Measurements from ENCODE around the gene SLC13A2.
"Not testable (repeated sequence)": the region's sequence is repeated elsewhere in the genome, so short reads cannot be mapped to it uniquely, and the experiment has no call there.

Gene SLC13A2, protein sequence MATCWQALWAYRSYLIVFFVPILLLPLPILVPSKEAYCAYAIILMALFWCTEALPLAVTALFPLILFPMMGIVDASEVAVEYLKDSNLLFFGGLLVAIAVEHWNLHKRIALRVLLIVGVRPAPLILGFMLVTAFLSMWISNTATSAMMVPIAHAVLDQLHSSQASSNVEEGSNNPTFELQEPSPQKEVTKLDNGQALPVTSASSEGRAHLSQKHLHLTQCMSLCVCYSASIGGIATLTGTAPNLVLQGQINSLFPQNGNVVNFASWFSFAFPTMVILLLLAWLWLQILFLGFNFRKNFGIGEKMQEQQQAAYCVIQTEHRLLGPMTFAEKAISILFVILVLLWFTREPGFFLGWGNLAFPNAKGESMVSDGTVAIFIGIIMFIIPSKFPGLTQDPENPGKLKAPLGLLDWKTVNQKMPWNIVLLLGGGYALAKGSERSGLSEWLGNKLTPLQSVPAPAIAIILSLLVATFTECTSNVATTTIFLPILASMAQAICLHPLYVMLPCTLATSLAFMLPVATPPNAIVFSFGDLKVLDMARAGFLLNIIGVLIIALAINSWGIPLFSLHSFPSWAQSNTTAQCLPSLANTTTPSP

DNA sequence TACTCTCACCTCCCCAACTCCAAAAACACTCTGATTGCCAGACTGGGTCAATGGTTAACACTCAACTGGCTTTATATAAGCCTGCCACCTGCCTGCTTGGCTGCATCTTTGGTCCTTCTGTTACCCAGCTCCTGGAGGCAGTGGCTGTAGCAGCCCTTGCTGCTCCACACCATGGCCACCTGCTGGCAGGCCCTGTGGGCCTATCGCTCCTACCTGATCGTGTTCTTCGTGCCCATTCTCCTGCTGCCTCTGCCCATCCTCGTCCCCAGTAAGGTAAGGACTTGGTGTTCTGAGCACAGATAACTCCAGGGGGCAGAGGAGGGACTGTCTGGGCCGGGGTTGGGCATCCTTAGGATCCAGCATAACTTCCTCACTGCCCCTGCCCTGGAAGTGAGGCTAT, at the start of gene SLC13A2:
TSS of gene SLC13A2 (plus strand) at position 103 of the 400 bp plus-strand sequence. CDS start at position 172, 69 bp downstream.
- DNase-seq (ENCODE audit: low spot score): no peak

DNA sequence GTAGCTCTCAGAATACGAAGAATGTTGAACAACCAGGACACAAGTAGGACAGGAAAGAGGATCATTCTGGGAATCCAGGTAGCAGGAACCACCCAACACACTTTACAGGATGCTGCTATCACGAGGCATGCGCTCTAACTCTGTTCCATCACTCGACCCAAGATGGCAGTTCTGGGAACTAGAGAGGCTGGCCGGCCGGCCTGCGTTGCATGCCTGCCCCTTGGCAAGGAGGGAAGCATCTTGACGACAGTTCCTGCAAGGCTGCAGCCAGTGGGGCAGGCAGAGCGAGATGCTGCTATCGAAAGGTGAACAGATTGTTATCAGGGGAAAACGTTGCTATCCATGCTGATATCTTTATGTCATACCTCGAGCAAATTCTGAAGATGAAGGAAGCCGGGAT, 48.2 kb upstream of the SLC13A2 start:
- DNase-seq (ENCODE audit: low spot score): no peak

DNA sequence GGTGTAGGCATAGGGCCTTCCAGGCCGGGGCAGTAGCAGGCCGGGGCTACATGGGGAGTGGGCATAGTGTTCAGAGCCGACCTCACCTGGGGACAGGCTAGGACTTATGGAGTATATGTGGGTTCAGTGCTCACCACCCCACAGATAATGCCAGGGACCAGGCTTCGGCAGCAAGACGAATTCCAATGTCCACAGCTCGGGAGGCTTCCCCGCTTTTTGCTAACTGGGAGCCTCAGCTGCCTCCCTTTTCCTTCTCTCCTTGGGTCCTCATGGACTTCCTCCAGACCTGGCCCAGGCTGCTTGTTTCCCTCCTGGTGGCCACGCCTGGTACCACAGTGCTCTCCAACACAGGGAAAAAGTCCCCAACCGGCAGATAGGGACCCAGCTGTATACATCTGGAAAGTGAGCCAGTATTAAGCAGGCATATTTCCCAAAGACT, 47.3 kb upstream of the SLC13A2 start:
- DNase-seq (ENCODE audit: low spot score): no peak

DNA sequence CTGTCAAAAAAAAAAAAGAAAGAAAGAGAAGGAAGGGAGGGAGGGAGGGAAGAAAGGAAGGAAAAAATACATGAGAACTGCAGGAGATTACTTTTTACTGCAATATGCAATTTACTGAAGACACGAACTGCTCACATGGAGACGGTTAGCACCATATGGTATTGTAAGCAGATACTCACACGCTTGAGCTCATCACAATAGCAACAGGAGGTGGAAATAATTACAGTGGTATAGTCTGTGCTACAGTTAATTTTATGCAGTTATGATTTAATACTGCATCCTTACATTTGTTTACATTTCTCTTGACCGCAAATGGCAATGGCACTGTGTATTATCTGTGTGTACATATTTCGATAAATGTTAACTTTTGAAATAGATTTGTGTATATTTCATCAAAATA, 46.1 kb upstream of the SLC13A2 start:
- no peak for DNase-seq (ENCODE audit: low spot score)

DNA sequence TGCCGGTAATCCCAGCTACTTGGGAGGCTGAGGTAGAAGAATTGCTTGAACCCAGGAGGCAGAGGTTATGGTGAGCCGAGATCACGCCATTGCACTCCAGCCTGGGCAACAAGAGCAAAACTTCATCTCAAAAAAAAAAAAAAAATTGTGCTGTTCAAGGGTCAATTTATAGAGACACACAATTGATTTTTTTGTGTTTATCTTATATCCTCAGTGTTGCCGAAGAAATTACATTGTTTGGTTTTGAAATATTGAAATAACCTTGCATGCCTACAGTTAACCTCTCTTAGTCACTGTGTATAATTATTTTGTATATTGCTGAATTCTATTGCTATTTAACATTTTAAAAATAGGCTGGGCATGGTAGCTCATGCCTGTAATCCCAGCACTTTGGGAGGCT, 45.5 kb upstream of the SLC13A2 start:
- not testable (repeated sequence) for DNase-seq (ENCODE audit: low spot score)

DNA sequence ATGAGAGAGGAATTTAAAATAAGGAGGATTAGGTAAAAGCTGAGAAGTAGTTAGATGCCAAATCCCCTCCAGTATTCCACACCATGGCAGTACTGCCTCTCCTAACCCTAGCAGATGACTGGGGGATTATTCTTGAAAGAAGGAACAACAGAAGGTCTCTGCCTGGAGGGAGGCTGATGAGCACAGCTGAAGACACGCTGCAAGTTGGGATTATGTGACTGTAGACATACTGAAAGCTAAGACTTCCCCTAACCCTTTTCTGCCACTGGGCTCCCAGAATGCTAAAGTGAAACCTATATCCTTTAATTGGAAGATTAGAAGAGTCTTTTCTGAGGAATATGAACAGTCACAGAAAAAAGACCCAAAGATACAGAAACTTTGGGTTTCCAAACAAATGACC, 39.7 kb upstream of the SLC13A2 start:
- DNase-seq (ENCODE audit: low spot score): no peak

DNA sequence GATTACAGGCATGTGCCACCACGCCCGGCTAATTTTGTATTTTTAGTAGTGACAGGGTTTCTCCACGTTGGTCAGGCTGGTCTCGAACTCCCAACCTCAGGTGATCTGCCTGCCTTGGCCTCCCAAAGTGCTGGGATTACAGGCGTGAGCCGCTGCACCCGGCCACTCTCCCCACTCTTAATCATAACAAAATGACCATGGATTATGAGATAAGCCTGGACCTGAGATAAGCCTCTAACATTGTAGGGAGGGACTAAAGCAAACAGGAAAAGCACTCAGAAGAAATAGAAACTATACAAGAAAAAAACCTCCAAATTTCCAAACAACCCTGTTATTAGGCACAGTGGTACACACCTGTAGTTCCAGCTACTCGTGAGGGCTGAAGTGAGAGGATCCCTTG, 39.1 kb upstream of the SLC13A2 start:
- not testable (repeated sequence) for DNase-seq (ENCODE audit: low spot score)

DNA sequence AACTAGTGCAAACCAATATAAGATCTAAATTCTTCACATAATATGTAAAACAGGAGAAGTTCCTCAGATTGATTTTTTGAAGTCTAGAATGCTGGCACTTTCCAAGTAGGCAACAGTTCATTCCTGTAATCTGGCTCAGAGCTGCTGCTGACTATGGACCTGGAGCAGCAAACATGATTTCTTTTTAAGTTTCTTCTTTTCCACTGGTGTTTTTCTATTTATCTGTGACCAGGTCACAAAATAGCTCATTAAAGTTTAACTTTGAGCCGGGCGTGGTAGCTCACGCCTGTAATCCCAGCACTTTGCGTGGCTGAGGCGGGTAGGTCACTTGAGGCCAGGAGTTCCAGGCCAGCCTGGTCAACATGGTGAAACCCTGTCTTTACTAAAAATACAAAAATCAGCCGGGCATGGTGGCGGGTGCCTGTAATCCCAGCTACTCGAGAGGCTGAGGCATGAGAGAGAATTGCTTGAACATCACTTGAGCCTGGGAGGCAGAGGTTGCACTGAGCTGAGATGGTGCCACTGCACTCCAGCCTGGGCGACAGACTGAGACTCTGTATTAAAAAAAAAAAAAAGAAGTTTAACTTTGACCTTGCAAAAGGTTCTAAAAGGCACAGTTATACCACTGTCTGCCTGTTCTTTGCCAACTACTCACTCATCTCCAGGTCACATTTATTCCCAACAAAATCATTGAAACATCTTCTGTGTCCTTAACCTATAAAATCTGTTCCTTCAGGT, 29.4 kb upstream of the SLC13A2 start:
- DNase-seq (ENCODE audit: low spot score): no peak

DNA sequence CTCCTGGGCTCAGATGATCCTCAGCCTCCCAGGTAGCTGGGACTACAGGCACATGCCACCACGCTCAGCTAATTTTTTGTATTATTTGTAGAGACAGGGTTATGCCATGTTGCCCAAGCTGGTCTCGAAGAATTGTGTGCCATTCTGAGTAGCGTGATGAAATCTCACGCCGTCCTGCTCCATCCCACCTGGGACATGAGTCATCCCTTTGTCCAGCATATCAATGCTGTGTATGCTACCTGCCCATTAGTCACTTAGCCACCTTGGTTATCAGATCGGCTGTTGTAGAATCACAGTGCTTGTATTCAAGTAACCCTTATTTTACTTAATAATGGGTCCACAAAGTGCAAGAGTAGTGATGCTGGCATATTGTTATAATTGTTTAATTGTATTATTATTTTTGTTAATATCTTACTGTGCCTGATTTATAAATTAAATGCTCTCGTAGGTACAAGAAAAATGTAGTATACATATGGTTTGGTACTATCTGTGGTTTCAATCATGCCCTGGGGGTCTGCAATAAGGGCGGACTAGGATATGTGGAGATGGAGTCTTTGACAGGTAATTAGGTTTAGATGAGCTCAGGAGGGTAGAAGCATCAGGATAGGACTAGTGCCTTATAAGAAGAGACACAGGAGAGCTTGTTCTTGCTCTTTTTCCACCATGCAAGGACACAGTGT, 26.6 kb upstream of the SLC13A2 start:
- no peak for DNase-seq (ENCODE audit: low spot score)

DNA sequence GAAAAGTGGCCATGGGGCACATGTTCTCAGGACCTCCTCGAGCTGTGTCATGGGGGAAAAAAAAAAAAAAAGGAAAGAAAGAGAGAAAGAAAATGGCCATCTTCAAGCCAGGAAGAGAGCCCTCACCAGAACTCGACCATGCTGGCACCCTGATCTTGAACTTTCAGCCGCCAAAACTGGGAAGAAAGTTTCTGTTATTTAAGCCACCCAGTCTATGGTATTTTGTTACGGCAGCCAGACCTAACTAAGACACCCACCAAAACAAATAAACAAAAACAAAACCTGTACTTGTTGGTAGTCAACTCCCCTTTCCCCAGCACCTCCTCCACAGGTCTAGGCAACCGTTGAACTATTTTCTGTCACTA, 26.1 kb upstream of the SLC13A2 start:
- no peak for DNase-seq (ENCODE audit: low spot score)

DNA sequence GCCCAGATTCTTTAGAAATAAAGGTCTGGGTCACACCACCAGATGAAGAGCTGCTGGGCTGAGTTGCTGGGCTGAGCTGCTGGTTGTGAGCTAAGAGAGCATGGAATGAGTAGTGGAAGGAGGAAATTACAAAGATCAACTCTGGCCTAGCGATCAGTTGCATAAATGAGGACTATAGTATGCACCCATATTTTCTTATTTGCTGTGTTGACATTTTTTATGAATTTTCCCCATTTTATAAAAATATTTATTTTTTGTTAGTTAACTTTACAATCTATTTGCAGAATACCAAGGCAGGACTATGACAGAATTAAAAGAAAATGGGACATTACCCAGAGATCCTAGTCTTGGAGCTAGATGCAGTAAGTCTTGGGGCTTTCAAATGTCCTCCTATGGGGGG, 23.6 kb upstream of the SLC13A2 start:
- no peak for DNase-seq (ENCODE audit: low spot score)

DNA sequence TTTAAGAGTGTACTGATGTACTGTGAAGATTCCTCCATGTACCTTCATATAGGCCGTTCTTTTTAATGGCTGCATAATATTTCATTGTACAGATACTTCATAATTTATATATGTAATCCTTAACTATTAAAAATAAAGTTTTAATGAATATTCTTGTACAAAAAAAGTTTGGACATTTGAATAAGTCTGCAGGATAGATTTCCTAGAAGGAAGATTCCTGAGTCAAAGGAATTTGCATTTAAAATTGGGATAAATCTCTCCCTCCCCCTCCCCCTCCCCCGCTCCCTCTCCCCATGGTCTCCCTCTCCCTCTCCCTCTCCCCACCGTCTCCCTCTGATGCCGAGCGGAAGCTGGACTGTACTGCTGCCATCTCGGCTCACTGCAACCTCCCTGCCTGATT, 15.6 kb upstream of the SLC13A2 start:
- no peak for DNase-seq (ENCODE audit: low spot score)

DNA sequence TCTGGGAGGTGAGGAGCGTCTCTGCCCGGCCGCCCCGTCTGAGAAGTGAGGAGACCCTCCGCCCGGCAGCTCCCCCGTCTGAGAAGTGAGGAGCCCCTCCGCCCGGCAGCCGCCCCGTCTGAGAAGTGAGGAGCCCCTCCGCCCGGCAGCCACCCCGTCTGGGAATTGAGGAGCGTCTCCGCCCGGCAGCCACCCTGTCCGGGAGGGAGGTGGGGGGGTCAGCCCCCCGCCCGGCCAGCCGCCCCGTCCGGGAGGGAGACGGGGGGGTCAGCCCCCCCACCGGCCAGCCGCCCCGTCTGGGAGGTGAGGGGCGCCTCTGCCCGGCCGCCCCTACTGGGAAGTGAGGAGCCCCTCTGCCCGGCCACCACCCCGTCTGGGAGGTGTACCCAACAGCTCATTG, 14.6 kb upstream of the SLC13A2 start:
- not testable (repeated sequence) for DNase-seq (ENCODE audit: low spot score)

DNA sequence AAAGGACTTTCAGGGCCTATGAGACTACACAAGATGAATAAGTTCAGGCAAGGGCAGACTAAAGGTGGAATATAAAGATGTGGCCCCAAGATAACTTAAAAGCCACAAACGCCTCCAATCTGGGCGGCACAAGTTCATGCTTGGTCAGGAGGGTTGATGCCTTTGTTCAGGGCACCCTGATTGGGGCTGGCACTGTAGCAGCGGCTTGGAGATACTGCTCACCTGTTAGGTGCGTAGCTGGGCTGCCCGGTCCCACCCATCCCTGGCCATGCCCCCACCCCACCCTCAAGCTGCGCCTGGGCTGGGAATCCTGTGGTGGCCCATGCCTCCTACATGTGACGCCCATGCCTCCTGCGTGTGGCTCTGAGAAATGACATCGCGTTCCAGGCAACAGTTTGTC, 12.5 kb upstream of the SLC13A2 start:
- no peak for DNase-seq (ENCODE audit: low spot score)

DNA sequence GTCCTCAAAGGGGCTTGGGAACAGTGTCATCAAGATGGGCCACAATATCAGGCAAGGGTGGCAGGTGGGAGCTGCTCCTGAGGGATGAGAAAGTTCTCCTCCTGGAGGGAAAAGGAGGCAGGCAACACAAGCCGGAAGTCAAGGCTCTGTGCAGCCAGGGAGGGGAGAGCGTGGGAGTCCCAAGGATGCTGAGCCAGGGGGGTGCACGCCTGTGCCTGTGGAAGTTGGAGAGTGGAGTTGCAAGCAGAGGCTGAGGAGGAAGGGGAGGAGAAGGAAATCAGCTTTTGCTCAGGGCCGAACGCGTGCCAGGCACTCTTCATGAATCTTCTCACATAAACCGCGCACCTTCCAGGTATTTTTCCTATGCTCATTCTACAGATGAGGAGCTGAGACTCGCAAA, 7.4 kb upstream of the SLC13A2 start:
- DNase-seq (ENCODE audit: low spot score): no peak

DNA sequence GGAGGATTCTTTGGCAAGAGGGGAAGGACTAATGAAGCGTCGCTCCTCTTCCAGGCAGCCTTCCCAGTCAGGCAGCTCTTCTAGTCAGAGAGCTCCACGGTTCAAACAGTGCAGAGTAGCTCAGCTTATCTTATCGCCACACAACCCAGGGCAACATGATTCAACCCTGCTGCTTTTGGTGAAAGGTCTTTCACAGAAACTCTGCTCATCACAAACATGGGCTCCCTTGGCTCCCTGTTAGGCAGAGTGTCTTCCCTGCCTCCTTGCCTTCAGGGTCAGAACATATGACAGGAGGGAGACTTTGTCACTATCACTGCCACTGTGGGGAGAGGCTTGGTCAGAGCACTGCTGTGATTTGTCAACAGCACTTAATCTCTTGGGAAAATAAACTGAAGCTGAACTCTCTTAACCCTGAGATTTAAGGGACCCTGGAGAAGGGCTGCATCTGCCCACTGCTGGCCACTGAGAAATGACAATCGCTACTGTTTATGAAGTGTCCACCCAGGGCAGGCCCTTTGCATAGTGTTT, 6.9 kb upstream of the SLC13A2 start:
- no peak for DNase-seq (ENCODE audit: low spot score)

DNA sequence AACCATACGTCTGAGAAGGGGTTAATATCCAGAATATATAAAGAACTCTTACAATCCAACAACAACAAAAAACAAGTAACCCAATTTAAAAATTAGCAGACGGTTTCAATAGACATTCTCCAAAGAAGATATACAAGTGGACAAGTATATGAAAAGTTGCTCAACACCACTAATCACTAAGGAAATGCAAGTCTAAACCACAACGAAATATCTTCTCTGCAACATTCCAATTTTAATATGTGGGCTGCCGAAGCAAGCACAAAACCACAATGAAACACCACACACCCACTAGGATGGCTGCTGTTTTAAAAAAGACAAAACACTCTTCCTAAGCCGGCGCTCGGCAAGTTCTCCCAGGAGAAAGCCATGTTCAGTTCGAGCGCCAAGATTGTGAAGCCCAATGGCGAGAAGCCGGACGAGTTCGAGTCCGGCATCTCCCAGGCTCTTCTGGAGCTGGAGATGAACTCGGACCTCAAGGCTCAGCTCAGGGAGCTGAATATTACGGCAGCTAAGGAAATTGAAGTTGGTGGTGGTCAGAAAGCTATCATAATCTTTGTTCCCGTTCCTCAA, 5.9 kb upstream of the SLC13A2 start:
- DNase-seq (ENCODE audit: low spot score): no peak

DNA sequence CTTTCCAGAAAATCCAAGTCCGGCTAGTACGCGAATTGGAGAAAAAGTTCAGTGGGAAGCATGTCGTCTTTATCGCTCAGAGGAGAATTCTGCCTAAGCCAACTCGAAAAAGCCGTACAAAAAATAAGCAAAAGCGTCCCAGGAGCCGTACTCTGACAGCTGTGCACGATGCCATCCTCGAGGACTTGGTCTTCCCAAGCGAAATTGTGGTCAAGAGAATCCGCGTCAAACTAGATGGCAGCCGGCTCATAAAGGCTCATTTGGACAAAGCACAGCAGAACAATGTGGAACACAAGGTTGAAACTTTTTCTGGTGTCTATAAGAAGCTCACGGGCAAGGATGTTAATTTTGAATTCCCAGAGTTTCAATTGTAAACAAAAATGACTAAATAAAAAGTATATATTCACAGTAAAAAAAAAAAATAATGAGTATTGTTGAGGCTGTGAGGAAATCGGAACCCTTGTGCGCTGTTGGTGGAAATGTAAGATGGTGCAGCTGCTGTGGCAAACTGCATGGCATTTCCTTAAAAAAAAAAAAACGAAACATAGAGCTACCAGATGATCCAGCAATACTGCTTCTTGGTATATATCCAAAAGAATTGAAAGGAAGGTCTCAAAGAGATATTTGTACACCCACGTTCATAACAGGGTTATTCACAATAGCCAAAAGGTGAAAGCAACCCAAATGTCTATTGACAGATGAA, 5.3 kb upstream of the SLC13A2 start:
- DNase-seq (ENCODE audit: low spot score): not testable (repeated sequence)

DNA sequence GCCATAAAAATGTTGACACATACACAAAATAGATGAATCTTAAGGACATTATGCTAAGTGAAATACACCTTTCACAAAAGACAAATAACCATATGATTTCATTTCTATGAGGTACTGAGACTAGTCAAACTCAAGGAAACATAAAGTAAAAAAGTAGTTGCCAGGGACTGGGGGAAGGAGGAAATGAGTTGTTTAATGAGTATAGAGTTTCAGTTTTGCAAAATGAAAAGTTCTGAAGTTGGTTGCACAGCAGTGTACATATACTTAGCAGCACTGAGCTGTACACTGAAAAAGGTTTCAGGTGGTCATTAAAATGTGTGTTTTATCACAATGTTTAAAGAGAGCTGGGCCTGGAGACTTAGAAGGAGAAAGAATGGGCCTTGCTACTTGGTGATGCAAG, 4.7 kb upstream of the SLC13A2 start:
- no peak for DNase-seq (ENCODE audit: low spot score)

DNA sequence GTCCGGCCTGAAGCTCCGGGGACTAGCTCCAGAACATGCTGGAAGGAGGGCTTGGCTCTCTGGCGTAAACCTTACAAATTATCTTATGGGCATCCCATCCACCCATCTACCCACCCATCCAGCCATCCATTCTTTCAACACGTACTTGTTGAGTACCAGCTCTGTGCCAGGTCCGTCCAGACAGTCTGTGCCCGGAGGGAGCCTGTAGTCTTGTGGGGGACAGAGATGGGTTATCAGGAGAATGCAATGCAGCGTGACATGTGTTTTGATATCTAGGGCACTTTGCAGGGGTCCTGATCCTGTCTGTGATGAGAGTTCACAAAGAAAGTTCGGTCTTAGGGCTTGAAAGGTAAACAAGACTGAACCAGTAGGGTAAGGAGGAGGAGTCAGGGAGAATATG, 4.1 kb upstream of the SLC13A2 start:
- no peak for DNase-seq (ENCODE audit: low spot score)

DNA sequence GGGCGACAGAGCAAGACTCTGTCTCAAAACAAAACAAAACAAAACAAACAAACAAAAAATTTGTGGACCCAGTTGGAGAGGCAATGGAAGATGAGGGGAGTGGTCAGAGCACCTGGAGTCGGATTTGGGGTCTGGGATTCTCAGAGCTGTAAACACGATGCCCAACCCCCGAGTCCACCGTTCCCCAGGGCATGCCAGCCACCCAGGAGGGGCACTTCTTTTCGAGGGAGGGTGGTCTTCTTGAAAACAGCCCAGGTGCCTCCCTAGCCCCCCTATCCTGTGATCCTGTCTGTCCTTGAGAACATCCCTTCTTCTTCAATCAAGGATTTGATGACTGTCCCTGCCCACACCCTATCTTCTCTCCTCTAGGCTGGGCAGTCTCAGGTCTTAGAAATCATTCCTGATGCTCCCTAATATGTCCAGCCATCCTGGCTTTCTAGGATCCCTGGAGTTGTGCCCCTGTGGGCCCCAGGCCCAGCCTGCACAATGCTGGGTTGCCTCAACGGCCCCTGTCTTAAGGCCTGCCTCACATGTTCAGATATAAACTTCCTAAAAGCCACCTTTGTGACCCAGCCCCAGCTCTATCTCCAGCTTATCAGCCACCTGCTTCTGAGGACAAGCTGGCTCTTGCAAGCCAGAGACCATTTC, 3.1 kb upstream of the SLC13A2 start:
- no peak for DNase-seq (ENCODE audit: low spot score)
